IgD-negative memory B cell (primary cell): Measurements from ENCODE around the gene NAV2. TPM values are rescaled to one million over a fixed set of nuclear protein-coding genes. Genes with fewer than 3 reads are reported as not detected.
A peak's percentile ranks its signal among the peaks of the same experiment; 100 is the strongest.

ENCODE experiments used
- H3K27ac Mint-ChIP-seq, 3 donors: one replicate each; pipeline ENCODE4 v1.8.0; 2020 to 2022; ENCODE audit warnings: mild to moderate bottlenecking in 3 of 3, mixed read lengths in 3 of 3, moderate library complexity in 1 of 3
- H3K27me3 Mint-ChIP-seq: one replicate; pipeline ENCODE4 v1.8.0; 2021; ENCODE audit warnings: mixed read lengths
- H3K36me3 Mint-ChIP-seq: one replicate; pipeline ENCODE4 v1.8.0; 2020; ENCODE audit warnings: mild to moderate bottlenecking, mixed read lengths
- H3K4me1 Mint-ChIP-seq, 3 donors: one replicate each; pipeline ENCODE4 v1.8.0; 2020 to 2022; ENCODE audit warnings: mixed read lengths in 3 of 3, mild to moderate bottlenecking in 1 of 3
- H3K4me3 Mint-ChIP-seq, 4 donors: one replicate each; pipeline ENCODE4 v1.8.0; 2020 to 2022; ENCODE audit warnings: mild to moderate bottlenecking in 4 of 4, mixed read lengths in 4 of 4, moderate library complexity in 3 of 4
- H3K9me3 Mint-ChIP-seq, 3 donors: one replicate each; pipeline ENCODE4 v1.8.0; 2020 to 2021; ENCODE audit warnings: mixed read lengths in 3 of 3, mild to moderate bottlenecking in 1 of 3
- polyA plus RNA-seq: library from polyadenylated mRNA; unstranded; fragments of 300-500 nt; fragmentation: Illumina TruSeq; gene quantifications from one replicate; pipeline ENCODE4 v1.2.3, GENCODE V29; 2021

NAV2 gene
- polyA plus RNA-seq, 1 donor from 2014 or later = 0.19 TPM

DNA sequence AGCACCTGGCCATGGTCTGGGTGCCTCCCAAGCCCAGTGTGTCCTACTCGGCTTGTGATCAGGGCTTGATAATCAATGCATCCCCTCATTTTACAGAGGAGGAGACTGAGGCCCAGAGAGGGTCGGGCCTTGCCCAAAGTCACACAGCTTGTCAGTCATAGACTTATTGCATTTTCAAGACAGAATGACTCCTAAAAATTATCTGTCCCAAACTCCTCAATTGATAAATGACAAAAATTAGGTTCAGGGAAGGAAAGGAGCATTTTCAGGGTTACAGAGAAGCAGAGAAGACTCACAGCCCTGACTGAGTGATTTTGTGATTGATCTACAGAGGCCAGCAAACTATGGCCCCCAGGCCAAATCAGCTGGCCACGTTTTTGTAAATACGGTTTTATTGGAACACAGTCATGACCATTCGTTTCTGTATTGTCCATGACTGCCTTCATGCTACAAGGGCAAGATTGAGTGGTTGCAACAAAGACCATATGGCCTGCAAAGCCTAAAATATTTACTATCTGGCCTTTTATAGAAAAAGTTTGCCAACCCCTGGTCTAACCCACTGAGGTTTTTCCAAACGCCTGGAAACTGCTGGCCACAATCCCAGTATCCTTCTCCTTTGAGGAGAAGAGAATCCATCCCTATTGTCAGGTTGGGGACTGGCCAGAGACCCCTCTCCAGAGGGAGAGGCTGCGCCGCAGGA is 35.1 kb upstream of the NAV2 start:
- H3K27me3 Mint-ChIP-seq = peaks cover 7% of the 10 kb centered on the region
- no peak overlapping the region for H3K27ac Mint-ChIP-seq
- H3K4me1 Mint-ChIP-seq = no peaks in the 10 kb centered on the region

GRCh38 chr11:19679952-19680828 is 32.4 kb upstream of the NAV2 start:
- H3K27ac Mint-ChIP-seq = no peak overlapping the region
- peaks cover 4% of the 10 kb centered on the region for H3K27me3 Mint-ChIP-seq
- no peak overlapping the region for H3K4me3 Mint-ChIP-seq
- H3K36me3 Mint-ChIP-seq = no peaks in the 10 kb centered on the region
- peaks cover 0 to 2% (median 0%) of the 10 kb centered on the region in 3 donors for H3K4me1 Mint-ChIP-seq
- H3K9me3 Mint-ChIP-seq = no peaks in the 10 kb centered on the region

More for the DNA sequence above, 35.1 kb upstream of the NAV2 start:
- no peaks in the 10 kb centered on the region for H3K36me3 Mint-ChIP-seq
- H3K9me3 Mint-ChIP-seq = no peaks in the 10 kb centered on the region
- no peak overlapping the region for H3K4me3 Mint-ChIP-seq

GRCh38 chr11:19680829-19681368 is 31.7 kb upstream of the NAV2 start:
- Mint-ChIP-seq H3K9me3 (no peaks in the 10 kb centered on the region), H3K4me3 (no peak overlapping the region), H3K27me3 (peaks cover 4% of the 10 kb centered on the region), H3K4me1 (peaks cover 0 to 2% (median 0%) of the 10 kb centered on the region in 3 donors), H3K36me3 (no peaks in the 10 kb centered on the region), H3K27ac (no peak overlapping the region)

DNA sequence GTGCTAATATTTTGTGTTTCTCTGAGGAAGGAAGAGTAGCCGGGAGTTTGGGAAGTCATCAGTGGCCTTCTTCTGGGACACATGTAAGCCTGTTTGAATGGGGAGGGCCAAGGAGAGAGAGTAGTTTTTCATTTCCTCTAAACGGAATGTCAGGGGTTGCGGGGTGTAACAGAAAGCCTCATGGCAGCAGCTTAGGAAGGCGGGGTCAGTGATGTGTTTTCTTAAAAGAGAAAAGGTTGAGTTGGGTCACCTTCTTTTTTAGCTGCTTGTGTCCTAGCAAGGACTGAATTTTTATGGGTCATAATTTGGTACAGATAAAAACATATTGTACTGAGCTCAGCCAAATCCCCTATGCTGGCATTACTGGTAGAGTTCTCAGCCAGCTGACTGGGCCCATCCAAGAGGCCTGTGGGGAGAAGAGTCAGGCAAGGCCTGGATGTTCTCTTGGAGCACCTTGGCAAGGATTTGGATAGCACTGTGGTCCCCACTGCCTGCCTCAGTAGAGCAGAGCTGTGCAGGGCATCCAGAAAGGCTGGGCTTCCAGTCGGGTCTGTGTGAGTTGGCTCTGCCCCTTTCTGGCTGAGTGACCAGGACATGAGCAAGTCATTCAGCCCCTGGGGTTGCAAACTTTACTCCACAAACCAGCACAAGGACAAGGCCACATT is 29.4 kb upstream of the NAV2 start:
- H3K27me3 Mint-ChIP-seq = peaks cover 4% of the 10 kb centered on the region
- H3K36me3 Mint-ChIP-seq = no peaks in the 10 kb centered on the region
- peaks cover 0 to 1% (median 0%) of the 10 kb centered on the region in 3 donors for H3K9me3 Mint-ChIP-seq
- H3K4me1 Mint-ChIP-seq = peaks cover 0 to 2% (median 0%) of the 10 kb centered on the region in 3 donors
- peak overlapping the region in 1 of 3 donors; percentile 5 for H3K27ac Mint-ChIP-seq
- no peak overlapping the region for H3K4me3 Mint-ChIP-seq

- Mint-ChIP-seq H3K4me1 (peaks cover 0 to 2% (median 0%) of the 10 kb centered on the region in 3 donors), H3K36me3 (no peaks in the 10 kb centered on the region), H3K4me3 (no peak overlapping the region), H3K27ac (no peak overlapping the region), H3K9me3 (peaks cover 0 to 1% (median 0%) of the 10 kb centered on the region in 3 donors), H3K27me3 (peaks cover 4% of the 10 kb centered on the region)
Observed at GRCh38 chr11:19683862-19684491, 28.7 kb upstream of the NAV2 start.

GRCh38 chr11:19686234-19686633 is 26.4 kb upstream of the NAV2 start:
- Mint-ChIP-seq H3K27me3 (peaks cover 3% of the 10 kb centered on the region), H3K36me3 (no peaks in the 10 kb centered on the region), H3K4me1 (peaks cover 0 to 2% (median 0%) of the 10 kb centered on the region in 3 donors), H3K27ac (peak overlapping the region in 1 of 3 donors; percentile 48), H3K9me3 (peaks cover 0 to 1% (median 0%) of the 10 kb centered on the region in 3 donors), H3K4me3 (no peak overlapping the region)

DNA sequence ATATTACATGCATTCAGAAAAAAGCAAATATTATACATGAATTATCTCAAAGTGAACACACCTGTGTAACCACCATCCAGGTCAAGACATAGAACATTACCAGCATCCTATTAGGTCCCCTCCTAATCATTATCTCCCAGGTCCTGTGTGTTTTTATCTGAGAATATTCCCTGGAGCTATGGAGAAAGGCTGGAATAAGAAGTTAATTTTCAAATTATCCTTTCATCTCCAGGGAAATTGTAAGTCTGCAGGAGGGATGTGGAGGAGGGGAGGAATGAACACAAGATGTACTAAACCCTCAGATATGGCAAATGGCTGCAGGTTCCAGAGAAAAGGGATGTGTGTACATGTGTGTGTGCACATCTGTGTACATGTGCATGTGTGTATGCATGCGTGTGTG is 25.2 kb upstream of the NAV2 start:
- Mint-ChIP-seq H3K4me3 (no peak overlapping the region), H3K27me3 (peaks cover 4% of the 10 kb centered on the region), H3K27ac (no peak overlapping the region), H3K9me3 (peaks cover 0 to 1% (median 0%) of the 10 kb centered on the region in 3 donors), H3K4me1 (peaks cover 0 to 2% (median 0%) of the 10 kb centered on the region in 3 donors), H3K36me3 (no peaks in the 10 kb centered on the region)

- Mint-ChIP-seq H3K4me3 (no peak overlapping the region), H3K36me3 (no peaks in the 10 kb centered on the region), H3K27ac (no peak overlapping the region), H3K4me1 (no peaks in the 10 kb centered on the region), H3K27me3 (peaks cover 4% of the 10 kb centered on the region), H3K9me3 (peaks cover 0 to 1% (median 0%) of the 10 kb centered on the region in 3 donors)
Observed at GRCh38 chr11:19689281-19690000, 23.2 kb upstream of the NAV2 start.

- H3K4me3 Mint-ChIP-seq = no peak overlapping the region
Observed at GRCh38 chr11:19690885-19691284, 21.8 kb upstream of the NAV2 start.

GRCh38 chr11:19691815-19692500 is 20.7 kb upstream of the NAV2 start:
- no peak overlapping the region for H3K4me3 Mint-ChIP-seq
- H3K36me3 Mint-ChIP-seq = no peaks in the 10 kb centered on the region
- H3K4me1 Mint-ChIP-seq = no peaks in the 10 kb centered on the region
- peaks cover 0 to 1% (median 0%) of the 10 kb centered on the region in 3 donors for H3K9me3 Mint-ChIP-seq
- H3K27me3 Mint-ChIP-seq = peaks cover 4% of the 10 kb centered on the region
- no peak overlapping the region for H3K27ac Mint-ChIP-seq

More at GRCh38 chr11:19690885-19691284, 21.8 kb upstream of the NAV2 start:
- H3K9me3 Mint-ChIP-seq = peaks cover 0 to 1% (median 0%) of the 10 kb centered on the region in 3 donors
- peaks cover 4% of the 10 kb centered on the region for H3K27me3 Mint-ChIP-seq
- H3K4me1 Mint-ChIP-seq = no peaks in the 10 kb centered on the region
- no peaks in the 10 kb centered on the region for H3K36me3 Mint-ChIP-seq
- no peak overlapping the region for H3K27ac Mint-ChIP-seq

GRCh38 chr11:19693146-19693545 is 19.5 kb upstream of the NAV2 start:
- no peak overlapping the region for H3K27ac Mint-ChIP-seq
- H3K9me3 Mint-ChIP-seq = no peaks in the 10 kb centered on the region
- H3K4me3 Mint-ChIP-seq = no peak overlapping the region

GRCh38 chr11:19694796-19695345 is 17.8 kb upstream of the NAV2 start:
- Mint-ChIP-seq H3K4me3 (no peak overlapping the region), H3K36me3 (no peaks in the 10 kb centered on the region), H3K4me1 (no peaks in the 10 kb centered on the region), H3K9me3 (no peaks in the 10 kb centered on the region), H3K27me3 (peaks cover 6% of the 10 kb centered on the region), H3K27ac (no peak overlapping the region)

More at GRCh38 chr11:19693146-19693545, 19.5 kb upstream of the NAV2 start:
- peaks cover 6% of the 10 kb centered on the region for H3K27me3 Mint-ChIP-seq
- H3K36me3 Mint-ChIP-seq = no peaks in the 10 kb centered on the region
- no peaks in the 10 kb centered on the region for H3K4me1 Mint-ChIP-seq

DNA sequence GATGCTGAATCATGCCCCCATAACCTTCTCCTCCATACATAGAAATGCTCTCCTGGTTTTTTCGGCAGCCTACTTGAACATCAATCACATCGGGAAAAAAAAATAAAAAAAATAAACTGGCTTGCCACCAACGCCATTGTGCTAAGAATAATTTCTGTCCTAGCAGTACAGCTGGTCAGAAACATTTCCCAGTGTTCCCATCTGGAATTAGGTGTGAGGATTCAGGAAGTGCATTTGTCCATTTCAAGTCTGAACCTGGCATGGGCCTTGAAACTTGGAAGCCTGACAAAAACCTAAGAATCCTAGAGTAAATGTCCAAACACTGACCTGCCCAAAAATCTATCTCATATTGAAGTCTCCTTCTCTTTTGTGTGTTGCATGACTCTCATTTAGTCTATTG is 16.6 kb upstream of the NAV2 start:
- Mint-ChIP-seq H3K4me3 (no peak overlapping the region), H3K4me1 (no peaks in the 10 kb centered on the region), H3K9me3 (no peaks in the 10 kb centered on the region), H3K27me3 (peaks cover 4% of the 10 kb centered on the region), H3K36me3 (no peaks in the 10 kb centered on the region), H3K27ac (no peak overlapping the region)
